NCI-H1930 (cell line): ENCODE results near the gene CXCL5.
"Not testable (repeated sequence)": the region's sequence is repeated elsewhere in the genome, so short reads cannot be mapped to it uniquely, and the experiment has no call there.

Source experiments
- DNase-seq, 2 experiments: peaks; one replicate each; lab custom pipeline; 2025; lab: John Stamatoyannopoulos, UW

The CXCL5 gene

GRCh38 chr4:74015126-74015780 lies 16.8 kb upstream of the CXCL5 start:
- DNase-seq, result no peak

- no peak for DNase-seq
Measured at GRCh38 chr4:74014332-74014731, 15.9 kb upstream of the CXCL5 start.

DNA sequence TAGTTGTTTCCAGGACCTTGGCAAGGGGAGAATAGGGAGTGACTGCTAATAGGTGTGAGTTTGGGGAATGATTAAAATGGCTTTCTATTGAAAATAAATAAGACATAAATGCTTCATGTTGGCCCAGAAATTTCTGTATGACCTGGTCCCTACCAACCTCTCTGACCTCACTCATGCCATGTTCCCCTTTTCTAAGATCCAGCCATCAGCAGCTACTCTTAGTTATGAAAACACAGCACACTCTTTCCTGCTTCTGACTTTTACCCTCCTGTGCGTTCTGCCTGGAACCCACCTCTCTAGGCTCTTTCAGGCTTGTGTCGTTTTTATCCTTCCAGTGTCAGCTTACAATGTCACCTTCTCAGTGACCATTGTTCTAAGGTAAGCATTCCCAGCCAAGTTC lies 14.8 kb upstream of the CXCL5 start:
- DNase-seq, result no peak

DNA sequence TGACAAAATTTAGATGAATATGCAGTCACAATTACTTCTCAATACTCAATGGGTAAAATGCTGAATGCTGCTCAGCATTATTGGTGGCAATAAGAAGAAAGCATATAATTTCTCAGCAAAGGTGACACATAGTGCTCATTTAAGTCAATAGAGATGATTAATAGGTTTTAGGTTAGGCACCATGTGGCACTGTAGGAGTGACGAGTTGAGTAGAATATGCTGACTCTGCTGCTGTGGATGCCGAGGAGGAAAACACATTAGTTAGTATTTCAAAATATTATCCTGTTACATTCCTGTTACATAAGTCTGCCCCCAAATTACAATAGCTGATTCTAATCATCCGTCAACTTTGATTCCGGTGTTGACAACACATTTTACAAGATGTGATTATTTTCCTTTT lies 13.7 kb upstream of the CXCL5 start:
- DNase-seq, result no peak

- no peak for DNase-seq
Measured at GRCh38 chr4:74009307-74009706, 10.8 kb upstream of the CXCL5 start.

DNA sequence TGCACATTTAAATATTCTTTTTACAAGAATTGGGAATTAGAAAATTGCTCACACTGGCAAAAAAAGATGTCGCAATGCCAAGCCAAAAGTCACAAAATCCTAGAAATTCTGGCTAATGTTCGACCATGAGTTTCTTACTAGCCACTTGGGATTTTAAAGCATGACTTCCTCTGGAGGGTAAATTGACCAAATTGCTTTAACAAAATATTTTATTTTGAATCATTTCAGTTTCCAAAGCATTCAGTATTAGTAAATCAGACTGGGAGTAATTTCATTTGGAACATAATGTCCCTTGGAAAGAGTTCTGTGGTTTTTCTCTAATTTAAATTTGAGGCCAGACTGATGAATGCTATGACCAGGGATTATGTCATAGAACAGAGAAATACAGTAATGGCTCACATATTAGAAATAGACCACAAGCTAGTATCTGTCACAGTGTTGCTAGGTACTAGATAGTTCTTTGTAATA lies 7.6 kb upstream of the CXCL5 start:
- no peak for DNase-seq

- DNase-seq, result no peak
Measured at GRCh38 chr4:74005528-74005927, 7.1 kb upstream of the CXCL5 start.

- DNase-seq, result no peak
Measured at GRCh38 chr4:74004668-74005067, 6.2 kb upstream of the CXCL5 start.

GRCh38 chr4:74000301-74000700 lies 1.8 kb upstream of the CXCL5 start:
- no peak for DNase-seq

- DNase-seq, result no peak
Measured at GRCh38 chr4:73992050-73992449, 6.4 kb downstream of the CXCL5 start.

DNA sequence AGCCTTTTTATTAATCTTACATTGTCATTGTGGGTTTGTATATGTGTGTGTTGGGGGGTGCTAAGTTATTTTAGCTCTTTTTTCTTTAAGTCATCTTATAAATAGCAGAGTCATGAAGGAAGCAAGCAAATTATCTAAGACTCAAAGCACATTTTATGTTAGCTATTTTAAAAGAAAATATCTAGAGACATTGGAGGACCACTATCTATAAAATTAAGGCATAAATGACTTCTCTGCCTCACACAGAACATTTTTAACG lies 6.8 kb downstream of the CXCL5 start:
- DNase-seq, result no peak

- no peak for DNase-seq
Measured at GRCh38 chr4:73990988-73991741, 7.3 kb downstream of the CXCL5 start.

DNA sequence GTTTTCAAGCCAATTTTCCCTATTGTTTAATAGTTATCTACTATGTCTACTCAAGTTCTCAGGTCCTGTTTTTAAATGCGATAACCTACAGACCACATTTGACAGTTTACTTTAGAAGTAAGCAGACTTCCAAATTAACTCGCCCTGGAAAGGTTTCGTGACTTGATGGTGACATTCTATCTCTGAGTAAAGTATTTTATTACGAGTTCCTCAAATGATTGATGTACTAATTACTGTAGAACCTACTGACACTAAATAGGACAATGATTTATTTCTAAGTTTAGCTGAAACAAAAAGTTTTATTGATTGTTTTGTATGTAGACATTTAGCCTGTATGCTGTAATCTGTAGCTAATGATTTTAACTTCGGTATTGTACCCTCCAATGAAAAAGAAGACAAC lies 8.5 kb downstream of the CXCL5 start:
- DNase-seq, result no peak

DNA sequence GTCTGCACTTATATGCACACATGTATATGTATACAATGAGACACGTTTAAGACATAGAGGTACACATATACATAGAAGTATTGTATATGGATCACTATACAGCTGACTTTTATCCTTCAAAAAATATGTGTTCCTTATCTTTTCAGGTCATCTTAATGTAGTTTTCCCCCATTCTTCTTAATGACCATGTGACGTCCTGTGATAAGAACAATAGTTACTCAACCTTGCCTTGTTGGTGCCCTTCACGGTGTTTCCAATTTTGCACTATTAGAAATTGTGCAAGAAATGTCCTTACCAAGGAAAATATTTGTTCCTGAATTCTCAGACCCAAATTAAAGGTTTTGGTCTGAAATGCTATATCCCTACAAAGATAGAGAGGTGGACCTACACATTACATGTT lies 9.4 kb downstream of the CXCL5 start:
- no peak for DNase-seq

- no peak for DNase-seq
Measured at GRCh38 chr4:73988061-73988460, 10.4 kb downstream of the CXCL5 start, which contains the start of gene PPBP. Gene PPBP, minus strand, starts transcription at chr4:73988190. Its CDS starts 87 bp downstream, at chr4:73988103.

DNA sequence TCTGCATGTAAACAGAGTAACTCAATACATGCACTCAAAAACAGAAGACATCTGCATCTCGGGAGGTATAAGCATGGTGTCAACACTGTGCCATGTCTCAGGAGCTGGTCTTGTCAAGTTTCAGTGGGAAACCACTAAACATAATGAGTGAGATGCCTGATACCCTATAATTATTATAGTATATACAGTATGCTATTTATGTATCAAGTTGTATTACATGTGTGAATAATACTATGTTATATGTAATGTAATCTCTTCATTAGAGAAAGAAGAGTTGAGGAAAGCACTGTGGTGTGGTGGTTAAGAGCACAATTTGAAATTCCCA lies 13.0 kb downstream of the CXCL5 start:
- DNase-seq, result no peak

- no peak for DNase-seq
Measured at GRCh38 chr4:73984736-73985527, 13.5 kb downstream of the CXCL5 start.

- not testable (repeated sequence) for DNase-seq
Measured at GRCh38 chr4:73981175-73981574, 17.3 kb downstream of the CXCL5 start.

GRCh38 chr4:73979407-73979957 lies 19.0 kb downstream of the CXCL5 start:
- no peak for DNase-seq

DNA sequence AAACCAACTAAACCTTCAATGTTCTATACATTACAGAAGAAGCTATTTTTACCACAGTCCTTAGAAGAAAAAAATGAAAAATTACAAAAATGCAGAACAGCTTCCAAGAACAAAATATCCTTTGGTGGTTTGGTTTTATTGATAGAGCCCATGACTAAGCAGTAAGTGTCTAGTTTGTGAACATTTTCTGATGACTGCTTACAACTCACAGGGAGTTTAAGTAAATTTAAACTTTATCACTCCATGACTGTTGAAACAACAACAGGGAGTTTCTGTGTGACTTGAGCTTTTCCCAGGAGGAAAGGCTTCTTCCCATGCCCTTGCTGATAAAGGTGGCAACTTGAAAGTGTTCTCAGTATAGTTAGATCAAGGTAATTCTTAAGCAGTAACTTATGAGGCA lies 19.6 kb downstream of the CXCL5 start:
- no peak for DNase-seq

GRCh38 chr4:73976716-73977115 lies 21.8 kb downstream of the CXCL5 start:
- DNase-seq, result no peak

GRCh38 chr4:73976217-73976616 lies 22.3 kb downstream of the CXCL5 start:
- no peak for DNase-seq

DNA sequence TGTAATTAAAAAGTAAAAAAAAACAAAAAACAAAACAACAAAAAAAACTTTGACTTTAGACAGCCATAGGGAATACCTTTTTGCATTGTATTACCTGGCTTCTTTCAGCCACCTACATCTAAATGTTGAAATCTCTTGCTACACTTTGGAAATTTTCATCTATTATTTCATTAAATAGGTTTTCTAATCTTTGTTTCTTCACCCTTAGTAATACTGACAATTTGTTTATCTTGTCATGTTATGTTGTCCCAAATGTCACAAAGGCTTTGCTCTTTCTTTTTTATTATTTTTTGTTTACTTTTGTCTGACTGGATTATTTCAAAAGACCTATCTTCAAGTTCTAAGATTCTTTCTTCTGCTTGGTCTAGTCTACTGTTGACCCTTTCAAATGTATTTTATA lies 24.1 kb downstream of the CXCL5 start:
- no peak for DNase-seq
